K562 (cell line): ENCODE measurements around the gene TMX4.

Experiments used
- ATF7 ChIP-seq: fragments of 450-650 bp; IDR thresholded peaks from 2 replicates; pipeline ENCODE4 v1.7.1; 2014; ENCODE audit warnings: mild to moderate bottlenecking, moderate library complexity
- CBX3 ChIP-seq, 2 experiments: IDR thresholded peaks; 1 replicate in 1 of 2; 2 replicates in 1 of 2; pipeline ENCODE4 v1.6.1; 2012; ENCODE audit warnings: inconsistent platforms in 2 of 2, low read length in 2 of 2, borderline replicate concordance in 1 of 2, control low read depth in 1 of 2
- CEBPB ChIP-seq: fragments of 450-650 bp; IDR thresholded peaks from 2 replicates; pipeline ENCODE4 v1.6.1; 2016; ENCODE audit warnings: missing genetic modification characterization, missing compliant biosample characterization
- GATAD2A ChIP-seq: fragments of 450-650 bp; IDR thresholded peaks from 2 replicates; pipeline ENCODE4 v1.6.1; 2017
- TCF7L2 ChIP-seq: fragments of 150-350 bp; IDR thresholded peaks from 2 replicates; pipeline ENCODE4 v1.6.1; 2016; ENCODE audit warnings: low read depth, mild to moderate bottlenecking, low read length, moderate library complexity
- TEAD1 ChIP-seq, 2 experiments: fragments of 450-650 bp in 1 of 2; sonication (generic) in 1 of 2; formaldehyde crosslinking; IDR thresholded peaks; 2 replicates each; pipeline versions ENCODE4 v1.4.0 to v1.8.0; 2020 to 2022; ENCODE audit warnings: mild to moderate bottlenecking in 2 of 2, missing genetic modification reagents in 1 of 2
- ZBTB1 ChIP-seq: sonication (generic); formaldehyde crosslinking; IDR thresholded peaks from 2 replicates; pipeline ENCODE4 v1.8.1; 2023; ENCODE audit warnings: missing genetic modification reagents, low read depth, mild to moderate bottlenecking, borderline replicate concordance
- ZNF644 ChIP-seq: fragments of 200-800 bp; sonication (Bioruptor generic); IDR thresholded peaks from 2 replicates; pipeline ENCODE4 v1.6.1; 2016; ENCODE audit warnings: low read depth, missing genetic modification characterization, missing compliant biosample characterization
- TF ChIP-seq, protein P1 (sequence below): fragments of 200-800 bp; sonication (Bioruptor generic); IDR thresholded peaks from 2 replicates; pipeline ENCODE4 v1.6.1; 2016; ENCODE audit warnings: missing genetic modification characterization, missing compliant biosample characterization
- TF ChIP-seq, protein P2 (sequence below): sonication (generic); formaldehyde crosslinking; IDR thresholded peaks from 2 replicates; pipeline ENCODE4 v1.9.0; 2022; ENCODE audit warnings: mild to moderate bottlenecking, missing genetic modification reagents
- TF ChIP-seq, protein P3 (sequence below): fragments of 250-450 bp; sonication (Bioruptor Pico); IDR thresholded peaks from 2 replicates; pipeline ENCODE4 v1.8.0; 2022; ENCODE audit warnings: moderate library complexity, mild to moderate bottlenecking, inconsistent platforms

- TF ChIP-seq GATAD2A (no peak), ZNF644 (tag) (no peak), CBX3 (IDR thresholded peaks at IDR 0.05; ENCODE audit: borderline replicate concordance in 1 of 2, low read length in 2 of 2) (no peak), TEAD1 (CRISPR knock-in tag; IDR thresholded peaks at IDR 0.05) (no peak), ATF7 (no peak), ZBTB1 (CRISPR knock-in tag) (no peak), CEBPB (tag) (no peak), TCF7L2 (no peak)
- TF ChIP-seq, protein P1, sequence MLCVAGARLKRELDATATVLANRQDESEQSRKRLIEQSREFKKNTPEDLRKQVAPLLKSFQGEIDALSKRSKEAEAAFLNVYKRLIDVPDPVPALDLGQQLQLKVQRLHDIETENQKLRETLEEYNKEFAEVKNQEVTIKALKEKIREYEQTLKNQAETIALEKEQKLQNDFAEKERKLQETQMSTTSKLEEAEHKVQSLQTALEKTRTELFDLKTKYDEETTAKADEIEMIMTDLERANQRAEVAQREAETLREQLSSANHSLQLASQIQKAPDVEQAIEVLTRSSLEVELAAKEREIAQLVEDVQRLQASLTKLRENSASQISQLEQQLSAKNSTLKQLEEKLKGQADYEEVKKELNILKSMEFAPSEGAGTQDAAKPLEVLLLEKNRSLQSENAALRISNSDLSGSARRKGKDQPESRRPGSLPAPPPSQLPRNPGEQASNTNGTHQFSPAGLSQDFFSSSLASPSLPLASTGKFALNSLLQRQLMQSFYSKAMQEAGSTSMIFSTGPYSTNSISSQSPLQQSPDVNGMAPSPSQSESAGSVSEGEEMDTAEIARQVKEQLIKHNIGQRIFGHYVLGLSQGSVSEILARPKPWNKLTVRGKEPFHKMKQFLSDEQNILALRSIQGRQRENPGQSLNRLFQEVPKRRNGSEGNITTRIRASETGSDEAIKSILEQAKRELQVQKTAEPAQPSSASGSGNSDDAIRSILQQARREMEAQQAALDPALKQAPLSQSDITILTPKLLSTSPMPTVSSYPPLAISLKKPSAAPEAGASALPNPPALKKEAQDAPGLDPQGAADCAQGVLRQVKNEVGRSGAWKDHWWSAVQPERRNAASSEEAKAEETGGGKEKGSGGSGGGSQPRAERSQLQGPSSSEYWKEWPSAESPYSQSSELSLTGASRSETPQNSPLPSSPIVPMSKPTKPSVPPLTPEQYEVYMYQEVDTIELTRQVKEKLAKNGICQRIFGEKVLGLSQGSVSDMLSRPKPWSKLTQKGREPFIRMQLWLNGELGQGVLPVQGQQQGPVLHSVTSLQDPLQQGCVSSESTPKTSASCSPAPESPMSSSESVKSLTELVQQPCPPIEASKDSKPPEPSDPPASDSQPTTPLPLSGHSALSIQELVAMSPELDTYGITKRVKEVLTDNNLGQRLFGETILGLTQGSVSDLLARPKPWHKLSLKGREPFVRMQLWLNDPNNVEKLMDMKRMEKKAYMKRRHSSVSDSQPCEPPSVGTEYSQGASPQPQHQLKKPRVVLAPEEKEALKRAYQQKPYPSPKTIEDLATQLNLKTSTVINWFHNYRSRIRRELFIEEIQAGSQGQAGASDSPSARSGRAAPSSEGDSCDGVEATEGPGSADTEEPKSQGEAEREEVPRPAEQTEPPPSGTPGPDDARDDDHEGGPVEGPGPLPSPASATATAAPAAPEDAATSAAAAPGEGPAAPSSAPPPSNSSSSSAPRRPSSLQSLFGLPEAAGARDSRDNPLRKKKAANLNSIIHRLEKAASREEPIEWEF (CRISPR knock-in tag): no peak
- TF ChIP-seq, protein P2, sequence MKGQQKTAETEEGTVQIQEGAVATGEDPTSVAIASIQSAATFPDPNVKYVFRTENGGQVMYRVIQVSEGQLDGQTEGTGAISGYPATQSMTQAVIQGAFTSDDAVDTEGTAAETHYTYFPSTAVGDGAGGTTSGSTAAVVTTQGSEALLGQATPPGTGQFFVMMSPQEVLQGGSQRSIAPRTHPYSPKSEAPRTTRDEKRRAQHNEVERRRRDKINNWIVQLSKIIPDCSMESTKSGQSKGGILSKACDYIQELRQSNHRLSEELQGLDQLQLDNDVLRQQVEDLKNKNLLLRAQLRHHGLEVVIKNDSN (CRISPR knock-in tag): no peak
- TF ChIP-seq, protein P3, sequence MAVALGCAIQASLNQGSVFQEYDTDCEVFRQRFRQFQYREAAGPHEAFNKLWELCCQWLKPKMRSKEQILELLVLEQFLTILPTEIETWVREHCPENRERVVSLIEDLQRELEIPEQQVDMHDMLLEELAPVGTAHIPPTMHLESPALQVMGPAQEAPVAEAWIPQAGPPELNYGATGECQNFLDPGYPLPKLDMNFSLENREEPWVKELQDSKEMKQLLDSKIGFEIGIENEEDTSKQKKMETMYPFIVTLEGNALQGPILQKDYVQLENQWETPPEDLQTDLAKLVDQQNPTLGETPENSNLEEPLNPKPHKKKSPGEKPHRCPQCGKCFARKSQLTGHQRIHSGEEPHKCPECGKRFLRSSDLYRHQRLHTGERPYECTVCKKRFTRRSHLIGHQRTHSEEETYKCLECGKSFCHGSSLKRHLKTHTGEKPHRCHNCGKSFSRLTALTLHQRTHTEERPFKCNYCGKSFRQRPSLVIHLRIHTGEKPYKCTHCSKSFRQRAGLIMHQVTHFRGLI: no peak
Observed at GRCh38 chr20:7975851-7976414, 43.6 kb downstream of the TMX4 start.
